ENCODE results near the gene C22orf15. TPM values are rescaled to one million over a fixed set of nuclear protein-coding genes. Genes with fewer than 3 reads are reported as not detected.

Gene C22orf15
- total and polyA plus RNA-seq, 4 donors = 0.03 to 0.17 (median 0.12) TPM

GRCh38 chr22:23782703-23783102 is 19.9 kb downstream of the C22orf15 start:
- no peak overlapping the region for H3K4me3 ChIP-seq (ENCODE audit: low read depth in 1 of 3, low read length in 3 of 3)
- H3K27me3 ChIP-seq (ENCODE audit: control insufficient read depth in 4 of 4, insufficient read depth in 4 of 4, low read length in 3 of 4) = no peaks in the 10 kb centered on the region
- peaks cover 12 to 34% (median 24%) of the 10 kb centered on the region in 4 donors for H3K4me1 ChIP-seq (ENCODE audit: control insufficient read depth in 4 of 4, insufficient read depth in 4 of 4, low read length in 3 of 4)
- no peak for DNase-seq (ENCODE audit: low spot score)
- TF ChIP-seq RAD21 (IDR thresholded peaks at IDR 0.05) = no peak
- TF ChIP-seq MAX (IDR thresholded peaks at IDR 0.05) = no peak
- TF ChIP-seq ZBTB33 (IDR thresholded peaks at IDR 0.05) = no peak
- no peak for TF ChIP-seq GABPA (IDR thresholded peaks at IDR 0.05 in 1 of 2, conservative IDR thresholded peaks at IDR 0.05 in 1 of 2)
- TF ChIP-seq TAF1 (conservative IDR thresholded peaks at IDR 0.05) = no peak
- no peak for TF ChIP-seq SP1 (IDR thresholded peaks at IDR 0.05)
- no peaks in the 10 kb centered on the region for H3K36me3 ChIP-seq (ENCODE audit: control insufficient read depth in 4 of 4, insufficient read depth in 3 of 4, low read depth in 1 of 4, low read length in 3 of 4)
- no peaks in the 10 kb centered on the region for H3K9me3 ChIP-seq (ENCODE audit: control insufficient read depth in 4 of 4, low read length in 3 of 4)
- WGBS = 100% methylated on average over 1 of the region's 1 CpG
- H3K27ac ChIP-seq (ENCODE audit: low read depth in 1 of 2, low read length in 2 of 2) = no peak overlapping the region
- H3K9ac ChIP-seq (ENCODE audit: low read depth in 1 of 2, low read length in 2 of 2) = no peak overlapping the region

- TF ChIP-seq GABPA (IDR thresholded peaks at IDR 0.05 in 1 of 2, conservative IDR thresholded peaks at IDR 0.05 in 1 of 2) (no peak), NR2F2 (IDR thresholded peaks at IDR 0.05) (no peak), CTCF (IDR thresholded peaks at IDR 0.05; ENCODE audit: low read depth, low read length, missing input control) (no peak), JUND (IDR thresholded peaks at IDR 0.05) (no peak), HNF4G (IDR thresholded peaks at IDR 0.05) (no peak), FOXA1 (IDR thresholded peaks at IDR 0.05) (no peak), RXRA (IDR thresholded peaks at IDR 0.05) (no peak), REST (IDR thresholded peaks at IDR 0.05) (no peak), EGR1 (IDR thresholded peaks at IDR 0.05; ENCODE audit: low read depth in 2 of 2) (no peak), SP1 (IDR thresholded peaks at IDR 0.05) (no peak), HNF4A (conservative IDR thresholded peaks at IDR 0.05) (no peak), RAD21 (IDR thresholded peaks at IDR 0.05) (no peak), ATF3 (IDR thresholded peaks at IDR 0.05) (no peak), YY1 (IDR thresholded peaks at IDR 0.05) (no peak), TAF1 (conservative IDR thresholded peaks at IDR 0.05) (no peak), ZBTB33 (IDR thresholded peaks at IDR 0.05) (no peak), FOXA2 (IDR thresholded peaks at IDR 0.05) (no peak), MAX (IDR thresholded peaks at IDR 0.05) (no peak)
- H3K4me3 ChIP-seq (ENCODE audit: low read depth in 1 of 3, low read length in 3 of 3) = no peak overlapping the region
- no peaks in the 10 kb centered on the region for H3K27me3 ChIP-seq (ENCODE audit: control insufficient read depth in 4 of 4, insufficient read depth in 4 of 4, low read length in 3 of 4)
- H3K9ac ChIP-seq (ENCODE audit: low read depth in 1 of 2, low read length in 2 of 2) = no peak overlapping the region
- WGBS = 84% methylated on average over 15 of the region's 15 CpGs
- no peaks in the 10 kb centered on the region for H3K9me3 ChIP-seq (ENCODE audit: control insufficient read depth in 4 of 4, low read length in 3 of 4)
- H3K4me1 ChIP-seq (ENCODE audit: control insufficient read depth in 4 of 4, insufficient read depth in 4 of 4, low read length in 3 of 4) = peaks cover 12 to 35% (median 26%) of the 10 kb centered on the region in 4 donors
- peak overlapping the region in 1 of 2 donors; percentile 6 for H3K27ac ChIP-seq (ENCODE audit: low read depth in 1 of 2, low read length in 2 of 2)
- no peaks in the 10 kb centered on the region for H3K36me3 ChIP-seq (ENCODE audit: control insufficient read depth in 4 of 4, insufficient read depth in 3 of 4, low read depth in 1 of 4, low read length in 3 of 4)
- DNase-seq (ENCODE audit: low spot score) = no peak
These were observed 20.7 kb downstream of the C22orf15 start for GRCh38 chr22:23783265-23784150.
